ENCODE results near the gene BEGAIN.

DNA sequence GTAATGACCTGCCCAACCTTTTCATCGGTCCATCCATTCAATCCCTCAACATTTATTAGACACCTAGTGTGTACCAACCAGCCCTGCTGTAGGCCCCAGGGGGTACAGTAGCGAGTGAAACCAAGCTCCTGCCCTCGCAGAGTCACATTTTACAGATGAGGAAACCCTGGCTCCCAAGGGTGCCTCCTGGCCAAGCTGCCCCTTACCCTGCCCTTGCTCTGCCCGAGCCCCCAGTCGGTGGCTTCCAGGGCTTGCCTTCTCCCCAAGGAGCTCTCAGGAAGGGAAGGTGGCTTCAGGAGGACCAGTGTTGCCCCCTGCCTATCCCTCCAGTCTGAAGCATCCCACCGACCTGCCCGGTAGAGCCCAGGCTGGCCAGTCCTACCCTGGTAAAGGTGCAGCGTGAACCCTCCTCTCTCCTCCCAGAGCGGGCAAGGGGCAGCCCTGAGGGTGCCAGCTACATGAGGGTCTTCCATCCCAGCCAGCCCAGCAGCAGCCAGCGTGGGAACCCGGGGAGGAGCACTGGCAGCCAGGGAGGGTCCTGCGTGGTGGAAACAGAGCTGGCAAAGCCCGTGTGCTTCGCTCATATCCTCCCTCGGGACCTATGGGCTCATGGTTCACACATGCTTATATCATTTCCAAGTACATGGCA is 670 bp upstream of the BEGAIN start:
- TF ChIP-seq POLR2A (IDR thresholded peaks at IDR 0.05; ENCODE audit: low read depth, low read length) (no peak), POLR2AphosphoS5 (IDR thresholded peaks at IDR 0.05; ENCODE audit: low read depth, low read length) (no peak), TAF1 (IDR thresholded peaks at IDR 0.05; ENCODE audit: borderline replicate concordance, low read depth, low read length) (no peak)

Data from GM12892 (cell line).